Lower leg skin (tissue), 3 donors: ENCODE results near the gene CKAP2.

Experiments
- POLR2A ChIP-seq, 2 donors: fragments of 450-650 bp; IDR thresholded peaks; one replicate each; pipeline ENCODE4 v1.6.1; 2016 to 2017; ENCODE audit warnings: antibody characterized with exemption in 2 of 2, mild to moderate bottlenecking in 1 of 2, moderate library complexity in 1 of 2
- TF ChIP-seq, protein P1 (sequence below), 3 donors: fragments of 450-650 bp; IDR thresholded peaks; one replicate each; pipeline ENCODE4 v1.5.1; 2016; ENCODE audit warnings: antibody characterized with exemption in 3 of 3, mild to moderate bottlenecking in 3 of 3, moderate library complexity in 2 of 3

GRCh38 chr13:52414051-52414450 is 41.2 kb upstream of the CKAP2 start:
- TF ChIP-seq, protein P1, sequence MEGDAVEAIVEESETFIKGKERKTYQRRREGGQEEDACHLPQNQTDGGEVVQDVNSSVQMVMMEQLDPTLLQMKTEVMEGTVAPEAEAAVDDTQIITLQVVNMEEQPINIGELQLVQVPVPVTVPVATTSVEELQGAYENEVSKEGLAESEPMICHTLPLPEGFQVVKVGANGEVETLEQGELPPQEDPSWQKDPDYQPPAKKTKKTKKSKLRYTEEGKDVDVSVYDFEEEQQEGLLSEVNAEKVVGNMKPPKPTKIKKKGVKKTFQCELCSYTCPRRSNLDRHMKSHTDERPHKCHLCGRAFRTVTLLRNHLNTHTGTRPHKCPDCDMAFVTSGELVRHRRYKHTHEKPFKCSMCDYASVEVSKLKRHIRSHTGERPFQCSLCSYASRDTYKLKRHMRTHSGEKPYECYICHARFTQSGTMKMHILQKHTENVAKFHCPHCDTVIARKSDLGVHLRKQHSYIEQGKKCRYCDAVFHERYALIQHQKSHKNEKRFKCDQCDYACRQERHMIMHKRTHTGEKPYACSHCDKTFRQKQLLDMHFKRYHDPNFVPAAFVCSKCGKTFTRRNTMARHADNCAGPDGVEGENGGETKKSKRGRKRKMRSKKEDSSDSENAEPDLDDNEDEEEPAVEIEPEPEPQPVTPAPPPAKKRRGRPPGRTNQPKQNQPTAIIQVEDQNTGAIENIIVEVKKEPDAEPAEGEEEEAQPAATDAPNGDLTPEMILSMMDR (IDR thresholded peaks at IDR 0.05) = no peak
- TF ChIP-seq POLR2A (IDR thresholded peaks at IDR 0.05) = no peak
